ENCODE measurements around the gene SEMA6B.

SEMA6B gene

DNA sequence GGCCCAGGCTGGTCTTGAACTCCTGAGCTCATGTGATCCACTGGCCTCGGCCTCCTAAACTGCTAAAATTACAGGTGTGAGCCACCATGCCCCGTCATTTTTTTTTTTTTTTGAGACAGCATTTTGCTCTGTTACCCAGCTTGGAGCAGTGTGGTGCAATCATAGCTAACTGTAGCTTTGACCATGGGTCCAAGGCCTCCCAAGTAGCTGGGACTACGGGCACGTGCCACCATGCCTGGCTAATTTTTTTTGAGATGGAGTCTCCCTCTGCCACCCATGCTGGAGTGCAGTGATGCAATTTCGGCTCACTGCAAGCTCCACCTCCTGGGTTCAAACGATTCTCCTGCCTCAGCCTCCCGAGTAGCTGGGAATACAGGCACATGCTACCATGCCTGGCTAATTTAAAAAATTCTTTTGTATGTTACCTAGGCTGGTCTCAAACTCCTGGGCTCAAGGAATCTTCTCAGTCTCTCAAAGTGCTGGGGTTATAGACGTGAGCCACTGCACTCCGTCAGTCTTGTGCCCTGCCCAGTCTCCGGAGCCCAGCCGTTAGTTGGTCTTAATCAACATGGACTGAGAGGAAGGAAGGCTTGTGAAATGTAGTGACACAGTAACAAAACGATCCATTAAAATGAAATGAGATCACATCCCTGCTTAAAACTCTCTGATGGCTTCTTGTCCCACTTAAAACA lies 18.2 kb downstream of the SEMA6B start:
- Histone ChIP-seq H3K4me1 (ENCODE audit: insufficient read depth, poor library complexity, severe bottlenecking) (no peaks in the 10 kb centered on the region), H3K9me3 (ENCODE audit: severe bottlenecking) (no peaks in the 10 kb centered on the region), H3K27me3 (ENCODE audit: insufficient read depth, poor library complexity, severe bottlenecking) (no peaks in the 10 kb centered on the region), H3K27ac (ENCODE audit: poor library complexity, severe bottlenecking) (no peak overlapping the region), H3K4me3 (ENCODE audit: severe bottlenecking) (no peak overlapping the region), H3K36me3 (ENCODE audit: low read depth) (no peaks in the 10 kb centered on the region)
- DNase-seq (ENCODE audit: low spot score) (no peak), ATAC-seq (ENCODE audit: low read depth) (no peak)
- TF ChIP-seq, protein P1, sequence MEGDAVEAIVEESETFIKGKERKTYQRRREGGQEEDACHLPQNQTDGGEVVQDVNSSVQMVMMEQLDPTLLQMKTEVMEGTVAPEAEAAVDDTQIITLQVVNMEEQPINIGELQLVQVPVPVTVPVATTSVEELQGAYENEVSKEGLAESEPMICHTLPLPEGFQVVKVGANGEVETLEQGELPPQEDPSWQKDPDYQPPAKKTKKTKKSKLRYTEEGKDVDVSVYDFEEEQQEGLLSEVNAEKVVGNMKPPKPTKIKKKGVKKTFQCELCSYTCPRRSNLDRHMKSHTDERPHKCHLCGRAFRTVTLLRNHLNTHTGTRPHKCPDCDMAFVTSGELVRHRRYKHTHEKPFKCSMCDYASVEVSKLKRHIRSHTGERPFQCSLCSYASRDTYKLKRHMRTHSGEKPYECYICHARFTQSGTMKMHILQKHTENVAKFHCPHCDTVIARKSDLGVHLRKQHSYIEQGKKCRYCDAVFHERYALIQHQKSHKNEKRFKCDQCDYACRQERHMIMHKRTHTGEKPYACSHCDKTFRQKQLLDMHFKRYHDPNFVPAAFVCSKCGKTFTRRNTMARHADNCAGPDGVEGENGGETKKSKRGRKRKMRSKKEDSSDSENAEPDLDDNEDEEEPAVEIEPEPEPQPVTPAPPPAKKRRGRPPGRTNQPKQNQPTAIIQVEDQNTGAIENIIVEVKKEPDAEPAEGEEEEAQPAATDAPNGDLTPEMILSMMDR (IDR thresholded peaks at IDR 0.05; ENCODE audit: poor library complexity, severe bottlenecking), result no peak

DNA sequence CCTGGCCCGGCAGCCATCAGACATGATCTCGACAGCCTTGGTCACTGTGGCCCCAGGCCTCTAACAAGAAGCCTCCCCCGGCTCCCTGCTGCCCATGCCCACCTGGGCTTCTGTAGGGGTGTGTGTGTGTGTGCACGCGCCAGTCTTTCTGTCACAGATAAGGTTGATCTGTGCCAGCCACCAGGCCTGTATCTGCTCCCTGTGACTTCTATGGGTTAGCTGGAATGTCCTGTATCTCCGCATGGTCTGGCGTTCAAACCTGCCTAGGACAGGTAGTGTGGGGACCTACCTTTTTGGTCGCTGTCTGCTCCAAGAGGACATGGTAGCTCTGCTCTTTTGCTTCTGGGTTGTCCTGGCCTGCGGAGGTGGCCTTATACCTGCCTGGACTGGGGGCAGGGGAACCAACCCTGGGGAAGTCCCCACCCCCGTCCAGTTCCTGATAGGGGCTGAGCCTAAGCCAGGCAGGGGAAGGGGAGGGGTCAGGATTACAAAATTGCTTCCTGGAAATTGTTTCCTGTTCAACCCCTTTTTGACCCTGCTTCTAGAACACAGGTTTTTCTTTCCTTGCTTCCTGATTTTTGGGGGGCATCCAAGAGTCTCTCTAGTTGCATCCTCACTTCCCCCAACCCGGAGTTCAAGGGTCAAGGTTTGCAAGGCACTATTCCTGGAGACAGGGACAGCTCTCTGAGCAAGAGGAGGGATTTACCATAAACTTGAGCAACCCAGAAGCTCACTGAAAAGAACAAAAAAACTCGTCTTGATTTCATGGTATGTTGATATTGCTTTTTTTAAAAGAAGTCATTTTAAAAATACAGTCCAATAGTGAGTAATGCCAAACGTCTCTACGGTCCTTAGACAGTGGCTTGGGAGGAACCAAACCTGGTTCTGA lies 19.5 kb downstream of the SEMA6B start, which contains the start of gene LRG1:
TSS of gene LRG1 (minus strand) at position 344 of the 889 bp plus-strand sequence. CDS start at position 321, 23 bp downstream.
- DNase-seq (ENCODE audit: low spot score), result no peak
- no peak within 1 kb of the TSS for H3K4me3 ChIP-seq (ENCODE audit: severe bottlenecking)
- TF ChIP-seq, protein P1 (IDR thresholded peaks at IDR 0.05; ENCODE audit: poor library complexity, severe bottlenecking), result no peak

DNA sequence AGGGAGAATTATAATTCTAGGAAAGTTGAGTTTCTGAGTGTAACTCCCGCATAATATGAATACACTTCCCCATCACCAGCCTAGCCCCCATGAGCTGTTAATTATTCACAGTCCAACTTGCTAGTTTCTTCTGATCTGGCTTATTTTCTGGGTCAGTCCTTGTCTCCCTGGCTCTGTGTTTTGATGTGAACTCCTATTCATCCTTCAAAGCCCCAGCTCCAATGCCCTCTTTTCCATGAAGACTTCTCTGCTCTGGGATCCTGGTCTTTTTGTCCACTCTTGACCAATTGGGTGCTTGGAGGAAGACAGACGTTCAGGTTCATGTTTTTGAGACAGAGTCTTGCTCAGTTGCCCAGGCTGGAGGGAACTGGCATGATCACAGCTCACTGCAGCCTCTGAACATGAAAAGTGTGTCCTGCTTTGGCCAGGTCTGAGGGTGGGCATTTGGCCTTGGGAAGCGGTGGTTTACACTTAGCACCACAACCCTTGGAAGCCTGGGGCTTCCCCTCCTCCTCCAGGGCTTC lies 20.3 kb downstream of the SEMA6B start:
- H3K4me1 ChIP-seq (ENCODE audit: insufficient read depth, poor library complexity, severe bottlenecking), result no peaks in the 10 kb centered on the region
- no peaks in the 10 kb centered on the region for H3K36me3 ChIP-seq (ENCODE audit: low read depth)
- no peaks in the 10 kb centered on the region for H3K9me3 ChIP-seq (ENCODE audit: severe bottlenecking)
- TF ChIP-seq, protein P1 (IDR thresholded peaks at IDR 0.05; ENCODE audit: poor library complexity, severe bottlenecking), result no peak
- H3K27me3 ChIP-seq (ENCODE audit: insufficient read depth, poor library complexity, severe bottlenecking), result no peaks in the 10 kb centered on the region
- DNase-seq (ENCODE audit: low spot score), result no peak
- H3K27ac ChIP-seq (ENCODE audit: poor library complexity, severe bottlenecking), result no peak overlapping the region
- H3K4me3 ChIP-seq (ENCODE audit: severe bottlenecking), result no peak overlapping the region
- no peak for ATAC-seq (ENCODE audit: low read depth)

More for the DNA sequence above, 19.5 kb downstream of the SEMA6B start, which contains the start of gene LRG1:
- no peaks in the 10 kb centered on the region for H3K27me3 ChIP-seq (ENCODE audit: insufficient read depth, poor library complexity, severe bottlenecking)
- H3K9me3 ChIP-seq (ENCODE audit: severe bottlenecking), result no peaks in the 10 kb centered on the region
- H3K27ac ChIP-seq (ENCODE audit: poor library complexity, severe bottlenecking), result no peak within 1 kb of the TSS
- ATAC-seq (ENCODE audit: low read depth), result no peak
- no peaks in the 10 kb centered on the region for H3K36me3 ChIP-seq (ENCODE audit: low read depth)
- H3K4me1 ChIP-seq (ENCODE audit: insufficient read depth, poor library complexity, severe bottlenecking), result no peaks in the 10 kb centered on the region

DNA sequence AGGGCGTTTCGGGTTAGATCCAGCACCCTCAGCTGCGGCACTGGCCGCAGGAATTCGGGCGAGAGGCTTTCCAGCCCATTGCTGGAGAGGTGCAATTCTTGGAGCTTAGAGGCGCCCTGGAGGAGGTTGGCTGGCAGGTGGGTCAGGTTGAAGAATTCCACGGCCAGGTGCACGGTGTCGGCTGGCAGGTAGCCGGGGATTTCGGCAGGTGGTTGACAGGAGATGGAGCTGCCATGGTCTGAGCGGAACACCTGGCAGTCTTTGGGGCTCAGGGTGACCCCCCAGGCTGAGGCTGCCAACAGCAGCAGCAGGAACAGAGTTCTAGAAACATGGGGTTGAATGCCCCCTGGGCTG lies 20.9 kb downstream of the SEMA6B start:
- Histone ChIP-seq H3K4me1 (ENCODE audit: insufficient read depth, poor library complexity, severe bottlenecking) (no peaks in the 10 kb centered on the region), H3K36me3 (ENCODE audit: low read depth) (no peaks in the 10 kb centered on the region), H3K9me3 (ENCODE audit: severe bottlenecking) (no peaks in the 10 kb centered on the region), H3K27me3 (ENCODE audit: insufficient read depth, poor library complexity, severe bottlenecking) (no peaks in the 10 kb centered on the region), H3K4me3 (ENCODE audit: severe bottlenecking) (no peak overlapping the region), H3K27ac (ENCODE audit: poor library complexity, severe bottlenecking) (no peak overlapping the region)
- ATAC-seq (ENCODE audit: low read depth), result no peak
- DNase-seq (ENCODE audit: low spot score), result no peak
- TF ChIP-seq, protein P1 (IDR thresholded peaks at IDR 0.05; ENCODE audit: poor library complexity, severe bottlenecking), result no peak
